ENCODE data around the gene ACACB.

DNA sequence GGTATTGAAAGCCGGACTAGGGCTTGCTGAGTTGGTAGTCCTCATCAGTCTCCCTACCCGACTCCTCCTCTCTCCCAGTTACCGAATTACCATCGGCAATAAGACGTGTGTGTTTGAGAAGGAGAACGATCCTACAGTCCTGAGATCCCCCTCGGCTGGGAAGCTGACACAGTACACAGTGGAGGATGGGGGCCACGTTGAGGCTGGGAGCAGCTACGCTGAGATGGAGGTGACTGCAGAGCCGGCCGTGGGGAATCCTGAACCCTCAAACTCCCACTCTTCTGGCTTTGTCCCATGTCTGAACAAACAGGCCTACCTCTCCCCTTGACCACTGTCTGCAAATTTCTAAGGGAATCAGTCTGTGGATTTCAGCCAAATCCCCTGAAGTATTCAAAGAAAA, 82.9 kb downstream of the ACACB start:
- TF ChIP-seq CTCF (IDR thresholded peaks at IDR 0.05), result no peak
- no peak for TF ChIP-seq POLR2A (IDR thresholded peaks at IDR 0.05)
